ENCODE results near the gene AMPD3.

GRCh38 chr11:10493041-10493663, 38.1 kb downstream of the AMPD3 start:
- no peak for TF ChIP-seq POLR2A (IDR thresholded peaks at IDR 0.05; ENCODE audit: low read depth, low read length)
- TF ChIP-seq POLR2AphosphoS5 (IDR thresholded peaks at IDR 0.05; ENCODE audit: insufficient read depth, low read depth, low read length), result no peak
- TF ChIP-seq CTCF (IDR thresholded peaks at IDR 0.05; ENCODE audit: extremely low read depth in 1 of 2, insufficient read depth in 1 of 2, low read depth in 1 of 2, low read length in 2 of 2), result no peak
- no peak for TF ChIP-seq MYC (IDR thresholded peaks at IDR 0.05; ENCODE audit: low read depth, low read length)
- no peak for TF ChIP-seq MAX (IDR thresholded peaks at IDR 0.05; ENCODE audit: insufficient read depth, insufficient read length)
- TF ChIP-seq EZH2 (IDR thresholded peaks at IDR 0.05; ENCODE audit: borderline replicate concordance, low read depth, low read length, severe bottlenecking), result no peak
- no peak for TF ChIP-seq FOS (IDR thresholded peaks at IDR 0.05; ENCODE audit: borderline replicate concordance, insufficient read depth, low read length)
- no peak for TF ChIP-seq JUN (IDR thresholded peaks at IDR 0.05; ENCODE audit: borderline replicate concordance, insufficient read depth, insufficient read length, low read depth)

All from endothelial cell of umbilical vein (primary cell).